ENCODE data around the gene CTIF.

Gene CTIF

DNA sequence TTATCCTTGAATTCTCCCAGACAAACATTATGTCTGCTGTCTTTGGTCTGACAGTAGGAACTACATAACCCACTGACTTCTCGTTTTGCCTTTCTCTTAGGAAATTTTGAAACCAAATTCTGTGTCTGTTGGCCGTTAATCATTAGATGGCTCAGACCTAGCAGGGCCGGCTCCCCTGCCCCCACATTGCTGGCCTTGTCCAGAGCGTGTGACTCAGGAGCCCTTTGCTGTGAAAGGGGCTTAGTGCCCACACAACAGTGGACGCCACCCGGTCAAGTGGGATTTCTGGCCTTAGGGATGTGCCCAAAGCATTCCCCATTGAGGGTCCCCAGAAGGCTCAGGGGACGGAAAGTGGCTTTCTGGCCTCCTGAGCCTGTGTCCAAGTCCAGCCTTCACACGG lies 137.5 kb downstream of the CTIF start:
- no peaks in the 10 kb centered on the region for H3K9me3 ChIP-seq (ENCODE audit: control insufficient read depth, low read length)
- H3K4me1 ChIP-seq (ENCODE audit: control insufficient read depth, insufficient read depth, low read length, poor library complexity, severe bottlenecking) = peaks cover 7% of the 10 kb centered on the region
- no peaks in the 10 kb centered on the region for H3K36me3 ChIP-seq (ENCODE audit: control insufficient read depth, insufficient read depth, low read length)
- no peak for DNase-seq
- H3K4me3 ChIP-seq (ENCODE audit: insufficient read depth, low read depth, low read length, poor library complexity, severe bottlenecking) = no peak overlapping the region
- H3K27me3 ChIP-seq (replicated peaks; ENCODE audit: control insufficient read depth, insufficient read depth, low read length, poor library complexity, severe bottlenecking) = no peaks in the 10 kb centered on the region
- H3K27ac ChIP-seq (ENCODE audit: insufficient read depth, low read length, poor library complexity, severe bottlenecking) = no peak overlapping the region

DNA sequence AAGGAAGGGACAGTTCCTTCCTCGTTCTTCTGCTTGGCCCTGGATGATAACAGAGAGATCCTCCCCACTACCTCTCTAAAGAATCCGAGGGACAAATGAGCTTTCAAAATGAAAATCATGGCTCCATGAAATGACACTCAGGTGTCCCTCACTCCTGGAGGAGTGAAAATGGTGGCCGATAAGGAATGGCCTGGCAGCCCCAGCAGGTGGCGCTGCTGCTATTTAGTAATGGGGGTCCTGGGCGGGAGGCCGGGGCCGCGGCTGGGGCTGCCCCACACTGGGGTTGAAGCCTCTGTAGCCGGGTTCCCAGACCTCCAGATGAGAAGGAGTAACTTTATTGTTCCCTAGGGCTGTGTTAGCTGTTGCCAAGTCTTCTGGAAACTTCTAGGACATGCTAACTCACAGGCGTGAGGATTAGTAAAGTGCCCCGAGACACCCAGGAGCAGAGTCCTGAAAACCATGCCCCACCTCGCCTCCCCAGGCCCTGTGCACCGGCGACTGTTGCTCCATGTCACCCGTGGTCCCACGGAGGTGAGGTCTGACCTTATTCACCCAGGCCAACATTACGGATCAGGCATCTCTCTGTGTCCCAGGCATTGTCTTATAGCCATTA lies 138.0 kb downstream of the CTIF start:
- Histone ChIP-seq H3K27ac (ENCODE audit: insufficient read depth, low read length, poor library complexity, severe bottlenecking) (no peak overlapping the region), H3K27me3 (replicated peaks; ENCODE audit: control insufficient read depth, insufficient read depth, low read length, poor library complexity, severe bottlenecking) (no peaks in the 10 kb centered on the region), H3K9me3 (ENCODE audit: control insufficient read depth, low read length) (no peaks in the 10 kb centered on the region), H3K4me3 (ENCODE audit: insufficient read depth, low read depth, low read length, poor library complexity, severe bottlenecking) (no peak overlapping the region), H3K36me3 (ENCODE audit: control insufficient read depth, insufficient read depth, low read length) (no peaks in the 10 kb centered on the region), H3K4me1 (ENCODE audit: control insufficient read depth, insufficient read depth, low read length, poor library complexity, severe bottlenecking) (peaks cover 7% of the 10 kb centered on the region)
- peak; percentile 19 to 40 (median 23) for DNase-seq

DNA sequence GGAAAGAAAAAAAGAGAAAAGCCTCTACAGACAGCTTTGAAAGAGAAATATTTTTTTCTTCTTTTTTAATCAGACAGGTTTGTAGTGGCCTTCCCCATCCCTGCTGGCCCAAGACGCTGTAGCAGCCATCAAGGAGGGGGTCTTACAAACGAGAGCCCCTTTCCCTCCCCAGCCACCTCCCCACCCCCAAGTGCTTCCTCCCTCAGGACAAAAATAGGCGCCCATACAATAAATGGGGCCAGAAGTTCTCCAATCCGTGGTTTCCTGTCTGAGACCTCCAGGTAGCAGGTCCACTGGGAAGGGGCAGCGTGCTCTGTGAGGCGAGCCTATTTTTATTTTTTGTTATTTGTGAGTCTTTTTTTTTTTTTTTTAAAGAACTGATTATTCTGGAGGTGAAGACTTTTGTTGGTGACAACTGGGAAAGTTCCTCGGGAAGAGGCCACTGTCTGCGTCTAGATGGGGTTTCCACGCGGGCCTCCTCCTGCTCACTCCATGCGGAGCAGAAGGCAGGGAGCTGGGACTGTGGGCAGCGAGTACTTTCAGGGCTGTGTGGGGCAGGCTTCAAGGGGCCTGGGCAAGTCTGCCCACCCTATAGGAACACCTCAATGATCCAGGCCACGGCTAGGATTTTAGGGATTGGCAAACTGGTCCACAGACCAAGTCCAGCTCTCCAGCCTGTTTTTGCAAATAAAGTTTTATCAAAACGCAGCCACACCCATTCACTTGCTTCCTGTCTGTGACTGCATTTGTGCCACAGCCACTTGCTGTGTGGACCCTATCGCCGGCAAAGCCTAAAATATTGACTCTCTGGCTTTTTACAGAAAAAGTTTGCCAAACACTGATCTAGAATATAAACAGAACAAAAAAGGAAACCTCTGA lies 139.6 kb downstream of the CTIF start:
- no peak for DNase-seq
- H3K27me3 ChIP-seq (replicated peaks; ENCODE audit: control insufficient read depth, insufficient read depth, low read length, poor library complexity, severe bottlenecking) = no peaks in the 10 kb centered on the region
- H3K4me3 ChIP-seq (ENCODE audit: insufficient read depth, low read depth, low read length, poor library complexity, severe bottlenecking) = no peak overlapping the region
- no peaks in the 10 kb centered on the region for H3K9me3 ChIP-seq (ENCODE audit: control insufficient read depth, low read length)
- H3K27ac ChIP-seq (ENCODE audit: insufficient read depth, low read length, poor library complexity, severe bottlenecking) = no peak overlapping the region
- H3K36me3 ChIP-seq (ENCODE audit: control insufficient read depth, insufficient read depth, low read length) = no peaks in the 10 kb centered on the region
- H3K4me1 ChIP-seq (ENCODE audit: control insufficient read depth, insufficient read depth, low read length, poor library complexity, severe bottlenecking) = peaks cover 7% of the 10 kb centered on the region

DNA sequence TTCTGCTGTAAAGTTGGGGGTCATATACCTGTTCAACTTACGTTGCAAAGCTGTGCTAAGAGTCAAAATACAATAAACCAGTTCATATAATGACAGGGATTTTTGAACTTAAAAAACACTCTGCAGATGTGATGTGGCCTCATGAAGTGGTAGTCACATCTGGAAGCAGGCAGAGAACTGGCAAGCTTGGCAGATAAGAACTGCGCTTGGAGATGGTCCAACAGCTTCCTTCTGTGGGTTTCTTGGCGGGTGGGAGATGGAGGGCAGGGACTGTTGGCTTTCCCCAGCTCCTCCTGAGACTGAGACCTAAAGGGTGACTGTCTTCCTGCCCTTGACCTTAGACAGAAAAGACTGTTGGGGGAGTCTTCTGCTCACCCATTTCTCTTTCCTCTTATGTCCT lies 140.4 kb downstream of the CTIF start:
- Histone ChIP-seq H3K4me1 (ENCODE audit: control insufficient read depth, insufficient read depth, low read length, poor library complexity, severe bottlenecking) (peaks cover 7% of the 10 kb centered on the region), H3K27ac (ENCODE audit: insufficient read depth, low read length, poor library complexity, severe bottlenecking) (no peak overlapping the region), H3K4me3 (ENCODE audit: insufficient read depth, low read depth, low read length, poor library complexity, severe bottlenecking) (no peak overlapping the region), H3K36me3 (ENCODE audit: control insufficient read depth, insufficient read depth, low read length) (no peaks in the 10 kb centered on the region), H3K27me3 (replicated peaks; ENCODE audit: control insufficient read depth, insufficient read depth, low read length, poor library complexity, severe bottlenecking) (no peaks in the 10 kb centered on the region), H3K9me3 (ENCODE audit: control insufficient read depth, low read length) (no peaks in the 10 kb centered on the region)
- no peak for DNase-seq

DNA sequence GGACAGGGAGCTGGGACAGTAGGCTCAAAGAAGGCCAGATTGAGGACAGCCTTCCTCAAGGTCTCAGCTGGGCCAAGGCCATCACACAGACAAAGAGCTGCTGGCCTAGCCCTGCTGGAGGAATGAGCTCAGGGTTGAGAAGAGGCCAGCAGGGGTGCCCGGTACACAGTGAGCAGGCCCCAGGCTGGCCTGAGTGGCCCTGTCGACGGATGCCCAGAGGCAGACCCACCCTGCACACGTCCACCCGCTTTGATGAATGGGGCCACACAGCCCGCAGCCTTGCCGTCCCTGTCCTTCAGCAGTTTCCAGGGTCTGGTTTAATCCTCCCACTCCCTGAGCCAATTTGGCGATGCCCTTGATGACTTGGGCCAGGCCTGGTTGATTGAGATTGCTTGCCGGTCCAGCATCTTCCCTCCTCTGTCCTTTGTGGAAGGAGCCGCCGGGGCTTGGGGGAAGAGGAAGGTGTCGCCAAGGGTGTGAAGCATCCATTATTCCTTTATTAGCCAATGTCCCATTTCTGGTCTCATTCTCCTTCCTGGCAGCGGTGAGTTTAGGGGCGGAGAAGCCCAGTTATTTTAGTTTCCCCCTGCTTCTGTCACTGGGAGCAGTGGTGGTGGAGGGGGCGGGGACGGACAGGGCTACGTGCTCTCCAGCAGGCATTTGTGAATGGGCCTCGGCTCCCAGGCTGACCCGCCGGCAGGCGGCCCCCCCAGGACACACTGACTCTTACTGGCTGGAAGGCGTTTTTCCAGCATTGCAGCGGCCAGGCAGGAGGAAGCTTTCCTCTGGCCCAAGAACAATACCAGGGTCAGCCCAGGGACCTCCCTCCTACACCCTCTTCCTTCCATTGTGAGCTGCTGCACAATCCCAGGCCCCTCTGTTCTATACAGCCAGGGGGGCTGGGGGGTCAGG lies 141.8 kb downstream of the CTIF start:
- no peaks in the 10 kb centered on the region for H3K36me3 ChIP-seq (ENCODE audit: control insufficient read depth, insufficient read depth, low read length)
- no peak overlapping the region for H3K27ac ChIP-seq (ENCODE audit: insufficient read depth, low read length, poor library complexity, severe bottlenecking)
- no peaks in the 10 kb centered on the region for H3K27me3 ChIP-seq (replicated peaks; ENCODE audit: control insufficient read depth, insufficient read depth, low read length, poor library complexity, severe bottlenecking)
- no peaks in the 10 kb centered on the region for H3K9me3 ChIP-seq (ENCODE audit: control insufficient read depth, low read length)
- peaks cover 3% of the 10 kb centered on the region for H3K4me1 ChIP-seq (ENCODE audit: control insufficient read depth, insufficient read depth, low read length, poor library complexity, severe bottlenecking)
- no peak for DNase-seq
- H3K4me3 ChIP-seq (ENCODE audit: insufficient read depth, low read depth, low read length, poor library complexity, severe bottlenecking) = no peak overlapping the region

DNA sequence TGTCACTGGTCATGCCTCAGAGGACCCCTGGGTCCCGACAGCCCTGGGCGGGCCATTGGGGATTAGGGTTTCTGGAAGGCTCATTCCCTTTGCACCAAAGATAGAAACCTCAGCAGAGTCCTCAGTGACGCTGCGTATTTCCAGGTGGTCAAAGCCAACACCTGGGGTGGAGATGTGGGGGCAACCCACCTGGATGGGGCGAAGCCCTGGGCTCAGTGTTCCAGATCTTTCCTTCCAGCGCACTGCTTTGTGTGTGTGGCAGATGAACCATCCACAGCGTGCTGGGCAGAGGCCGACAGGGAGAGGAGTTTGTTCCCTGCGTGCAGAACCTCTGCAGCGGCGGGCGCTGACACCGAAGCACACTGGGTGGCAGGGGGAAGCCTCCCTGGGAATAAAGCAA lies 143.9 kb downstream of the CTIF start:
- no peaks in the 10 kb centered on the region for H3K36me3 ChIP-seq (ENCODE audit: control insufficient read depth, insufficient read depth, low read length)
- H3K4me3 ChIP-seq (ENCODE audit: insufficient read depth, low read depth, low read length, poor library complexity, severe bottlenecking) = no peak overlapping the region
- no peak overlapping the region for H3K27ac ChIP-seq (ENCODE audit: insufficient read depth, low read length, poor library complexity, severe bottlenecking)
- no peaks in the 10 kb centered on the region for H3K4me1 ChIP-seq (ENCODE audit: control insufficient read depth, insufficient read depth, low read length, poor library complexity, severe bottlenecking)
- no peaks in the 10 kb centered on the region for H3K9me3 ChIP-seq (ENCODE audit: control insufficient read depth, low read length)
- H3K27me3 ChIP-seq (replicated peaks; ENCODE audit: control insufficient read depth, insufficient read depth, low read length, poor library complexity, severe bottlenecking) = no peaks in the 10 kb centered on the region
- no peak for DNase-seq

DNA sequence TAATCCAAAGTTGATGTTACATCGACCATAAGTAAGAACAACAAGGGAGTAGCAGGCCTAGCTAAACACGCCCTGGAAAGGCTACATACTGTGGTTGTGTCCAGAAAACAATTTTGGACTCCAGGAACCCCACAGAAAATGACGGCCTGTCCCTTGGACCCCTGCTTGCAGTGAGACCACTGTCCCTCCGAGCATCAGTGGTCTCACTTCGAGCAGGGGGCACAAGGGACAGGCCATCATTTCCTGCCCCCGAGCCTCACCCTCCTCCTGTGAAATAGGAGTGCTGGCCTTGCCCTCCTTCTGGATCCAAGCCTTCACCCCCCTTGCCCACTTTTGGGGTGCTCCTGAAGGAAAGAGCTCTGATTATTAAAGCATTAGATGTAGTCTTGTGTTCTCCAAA lies 144.4 kb downstream of the CTIF start:
- no peaks in the 10 kb centered on the region for H3K36me3 ChIP-seq (ENCODE audit: control insufficient read depth, insufficient read depth, low read length)

DNA sequence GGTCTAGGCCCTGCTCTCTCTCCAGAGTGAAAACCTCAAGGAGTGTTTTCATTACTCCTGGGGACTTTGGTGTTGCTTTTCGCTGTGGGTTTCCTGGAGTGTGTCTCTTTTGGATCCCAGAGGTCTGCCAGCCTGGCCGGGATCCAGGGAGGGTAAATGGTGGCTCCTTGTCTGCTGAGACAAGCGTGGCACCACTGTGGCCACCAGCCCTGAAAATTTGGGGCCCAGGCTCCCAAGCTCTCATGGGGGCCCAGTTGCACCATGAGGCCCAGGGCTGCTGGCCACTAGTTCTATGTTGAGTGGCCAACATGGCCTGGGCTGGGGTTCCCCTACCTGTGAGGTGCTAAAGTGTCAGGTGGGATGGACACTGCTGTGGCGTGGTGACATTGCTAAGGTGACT lies 144.8 kb downstream of the CTIF start:
- H3K4me1 ChIP-seq (ENCODE audit: control insufficient read depth, insufficient read depth, low read length, poor library complexity, severe bottlenecking) = no peaks in the 10 kb centered on the region
- DNase-seq = no peak
- no peak overlapping the region for H3K4me3 ChIP-seq (ENCODE audit: insufficient read depth, low read depth, low read length, poor library complexity, severe bottlenecking)
- H3K9me3 ChIP-seq (ENCODE audit: control insufficient read depth, low read length) = no peaks in the 10 kb centered on the region
- no peak overlapping the region for H3K27ac ChIP-seq (ENCODE audit: insufficient read depth, low read length, poor library complexity, severe bottlenecking)
- H3K27me3 ChIP-seq (replicated peaks; ENCODE audit: control insufficient read depth, insufficient read depth, low read length, poor library complexity, severe bottlenecking) = no peaks in the 10 kb centered on the region
- no peaks in the 10 kb centered on the region for H3K36me3 ChIP-seq (ENCODE audit: control insufficient read depth, insufficient read depth, low read length)

More for the DNA sequence above, 144.4 kb downstream of the CTIF start:
- Histone ChIP-seq H3K27ac (ENCODE audit: insufficient read depth, low read length, poor library complexity, severe bottlenecking) (no peak overlapping the region), H3K4me3 (ENCODE audit: insufficient read depth, low read depth, low read length, poor library complexity, severe bottlenecking) (no peak overlapping the region), H3K9me3 (ENCODE audit: control insufficient read depth, low read length) (no peaks in the 10 kb centered on the region), H3K4me1 (ENCODE audit: control insufficient read depth, insufficient read depth, low read length, poor library complexity, severe bottlenecking) (no peaks in the 10 kb centered on the region), H3K27me3 (replicated peaks; ENCODE audit: control insufficient read depth, insufficient read depth, low read length, poor library complexity, severe bottlenecking) (no peaks in the 10 kb centered on the region)
- no peak for DNase-seq

DNA sequence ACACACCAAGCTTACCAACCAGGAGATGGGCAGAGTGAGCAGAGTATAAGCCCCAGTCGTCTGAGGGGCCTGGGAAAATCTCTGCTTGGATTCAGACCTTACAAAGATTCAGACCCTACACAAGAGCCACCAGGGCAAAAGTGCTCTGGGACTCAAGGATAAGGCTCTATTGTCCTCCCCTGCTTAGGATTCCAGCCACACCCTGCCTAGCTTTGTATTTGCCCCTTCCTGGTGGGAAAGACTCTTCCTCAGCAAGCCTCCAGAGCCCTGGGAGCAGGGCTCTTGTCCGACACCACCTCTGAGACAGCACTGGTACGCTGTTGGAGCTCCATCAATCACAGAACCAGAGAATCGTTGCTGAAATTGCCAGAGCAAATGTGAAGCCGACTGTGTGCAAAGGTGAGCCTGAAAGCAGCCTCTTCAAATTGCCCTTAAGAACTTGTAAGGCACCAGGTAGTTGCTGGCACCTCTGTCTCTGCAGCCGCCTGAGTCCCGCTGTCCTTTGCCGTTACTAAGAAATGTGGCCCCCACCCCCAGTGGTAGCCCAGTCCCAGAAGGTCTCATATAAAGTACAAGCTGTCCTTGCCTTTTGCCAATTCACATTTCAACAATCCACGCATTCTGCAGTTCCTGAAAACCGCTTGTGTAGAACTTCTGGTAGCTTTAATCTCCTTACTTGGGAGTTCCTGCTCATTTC lies 148.7 kb downstream of the CTIF start:
- no peak for DNase-seq
- no peak overlapping the region for H3K4me3 ChIP-seq (ENCODE audit: insufficient read depth, low read depth, low read length, poor library complexity, severe bottlenecking)

More for the DNA sequence above, 148.7 kb downstream of the CTIF start:
- Histone ChIP-seq H3K27ac (ENCODE audit: insufficient read depth, low read length, poor library complexity, severe bottlenecking) (no peak overlapping the region), H3K27me3 (replicated peaks; ENCODE audit: control insufficient read depth, insufficient read depth, low read length, poor library complexity, severe bottlenecking) (no peaks in the 10 kb centered on the region), H3K36me3 (ENCODE audit: control insufficient read depth, insufficient read depth, low read length) (no peaks in the 10 kb centered on the region), H3K4me1 (ENCODE audit: control insufficient read depth, insufficient read depth, low read length, poor library complexity, severe bottlenecking) (no peaks in the 10 kb centered on the region), H3K9me3 (ENCODE audit: control insufficient read depth, low read length) (no peaks in the 10 kb centered on the region)

Data from effector memory CD4-positive, alpha-beta T cell (primary cell).